ENCODE data around the gene PPIP5K1.
"Not testable (repeated sequence)": the region's sequence is repeated elsewhere in the genome, so short reads cannot be mapped to it uniquely, and the experiment has no call there.

DNA sequence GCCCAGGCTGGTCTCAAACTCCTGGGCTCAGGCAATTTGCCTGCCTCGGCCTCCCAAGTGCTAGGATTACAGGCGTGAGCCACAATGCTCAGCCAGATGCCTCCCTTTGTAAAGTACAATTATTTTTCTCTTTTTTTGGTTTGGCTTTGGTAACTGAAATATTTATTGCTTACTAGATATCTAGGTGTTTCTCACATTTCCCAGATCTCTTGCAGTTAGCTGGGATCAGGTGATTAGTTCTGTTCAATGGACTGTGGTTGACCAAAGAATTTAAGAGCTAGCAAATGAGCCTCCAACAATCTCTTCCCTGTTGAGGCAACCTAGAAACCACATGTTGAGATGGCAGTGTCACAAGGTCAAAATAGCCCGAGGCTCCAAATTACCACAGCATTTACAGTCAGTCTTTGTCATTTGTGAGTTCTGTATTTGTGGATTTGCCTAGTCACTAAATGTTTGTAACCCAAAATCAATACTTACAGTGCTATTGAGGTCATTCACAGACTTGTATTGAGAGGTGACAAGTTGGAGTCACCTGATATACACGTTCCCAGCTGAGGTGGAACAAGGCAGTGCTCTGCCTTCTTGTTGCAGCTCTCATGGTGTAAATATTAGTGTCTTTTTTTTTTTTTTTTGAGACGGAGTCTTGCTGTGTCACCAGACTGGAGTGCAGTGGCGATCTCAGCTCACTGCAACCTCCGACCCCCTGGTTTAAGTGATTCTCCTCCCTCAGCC is 32.2 kb upstream of the PPIP5K1 start:
- TF ChIP-seq, protein P1, sequence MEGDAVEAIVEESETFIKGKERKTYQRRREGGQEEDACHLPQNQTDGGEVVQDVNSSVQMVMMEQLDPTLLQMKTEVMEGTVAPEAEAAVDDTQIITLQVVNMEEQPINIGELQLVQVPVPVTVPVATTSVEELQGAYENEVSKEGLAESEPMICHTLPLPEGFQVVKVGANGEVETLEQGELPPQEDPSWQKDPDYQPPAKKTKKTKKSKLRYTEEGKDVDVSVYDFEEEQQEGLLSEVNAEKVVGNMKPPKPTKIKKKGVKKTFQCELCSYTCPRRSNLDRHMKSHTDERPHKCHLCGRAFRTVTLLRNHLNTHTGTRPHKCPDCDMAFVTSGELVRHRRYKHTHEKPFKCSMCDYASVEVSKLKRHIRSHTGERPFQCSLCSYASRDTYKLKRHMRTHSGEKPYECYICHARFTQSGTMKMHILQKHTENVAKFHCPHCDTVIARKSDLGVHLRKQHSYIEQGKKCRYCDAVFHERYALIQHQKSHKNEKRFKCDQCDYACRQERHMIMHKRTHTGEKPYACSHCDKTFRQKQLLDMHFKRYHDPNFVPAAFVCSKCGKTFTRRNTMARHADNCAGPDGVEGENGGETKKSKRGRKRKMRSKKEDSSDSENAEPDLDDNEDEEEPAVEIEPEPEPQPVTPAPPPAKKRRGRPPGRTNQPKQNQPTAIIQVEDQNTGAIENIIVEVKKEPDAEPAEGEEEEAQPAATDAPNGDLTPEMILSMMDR (conservative IDR thresholded peaks at IDR 0.05; ENCODE audit: low read length) = not testable (repeated sequence)
- not testable (repeated sequence) for TF ChIP-seq EZH2phosphoT487 (IDR thresholded peaks at IDR 0.05; ENCODE audit: borderline replicate concordance, low read depth, low read length)
